ENCODE results near the gene SLC38A6.

- TF ChIP-seq, protein P1, sequence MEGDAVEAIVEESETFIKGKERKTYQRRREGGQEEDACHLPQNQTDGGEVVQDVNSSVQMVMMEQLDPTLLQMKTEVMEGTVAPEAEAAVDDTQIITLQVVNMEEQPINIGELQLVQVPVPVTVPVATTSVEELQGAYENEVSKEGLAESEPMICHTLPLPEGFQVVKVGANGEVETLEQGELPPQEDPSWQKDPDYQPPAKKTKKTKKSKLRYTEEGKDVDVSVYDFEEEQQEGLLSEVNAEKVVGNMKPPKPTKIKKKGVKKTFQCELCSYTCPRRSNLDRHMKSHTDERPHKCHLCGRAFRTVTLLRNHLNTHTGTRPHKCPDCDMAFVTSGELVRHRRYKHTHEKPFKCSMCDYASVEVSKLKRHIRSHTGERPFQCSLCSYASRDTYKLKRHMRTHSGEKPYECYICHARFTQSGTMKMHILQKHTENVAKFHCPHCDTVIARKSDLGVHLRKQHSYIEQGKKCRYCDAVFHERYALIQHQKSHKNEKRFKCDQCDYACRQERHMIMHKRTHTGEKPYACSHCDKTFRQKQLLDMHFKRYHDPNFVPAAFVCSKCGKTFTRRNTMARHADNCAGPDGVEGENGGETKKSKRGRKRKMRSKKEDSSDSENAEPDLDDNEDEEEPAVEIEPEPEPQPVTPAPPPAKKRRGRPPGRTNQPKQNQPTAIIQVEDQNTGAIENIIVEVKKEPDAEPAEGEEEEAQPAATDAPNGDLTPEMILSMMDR (IDR thresholded peaks at IDR 0.05) = no peak
- no peak for TF ChIP-seq POLR2A (IDR thresholded peaks at IDR 0.05)
Measured at GRCh38 chr14:60977847-60978246, 3.2 kb upstream of the SLC38A6 start.

All from body of pancreas (tissue), 4 donors.